OCI-LY3 (cell line): ENCODE results near the gene EVX2.

ENCODE experiments used
- H2AFZ ChIP-seq: fragments of 200-600, 300-600 bp; shearing (Covaris generic); 2 replicates; pipeline ENCODE4 v1.6.0; 2014; ENCODE audit warnings: antibody characterized with exemption, low read depth, low read length
- H3K27ac ChIP-seq: fragments of 200-600, 300-600 bp; sonication (generic); 2 replicates; pipeline ENCODE4 v1.5.1; 2014; ENCODE audit warnings: mild to moderate bottlenecking, low read length, moderate library complexity, mixed read lengths
- H3K27me3 ChIP-seq: fragments of 200-600, 300-600 bp; sonication (generic); 2 replicates; pipeline ENCODE4 v1.6.1; 2014; ENCODE audit warnings: low read depth, low read length, mixed read lengths
- H3K36me3 ChIP-seq: fragments of 200-600, 300-600 bp; sonication (generic); replicated peaks from 2 replicates; pipeline ENCODE3; 2014; ENCODE audit warnings: low read depth, low read length, mixed read lengths
- H3K4me1 ChIP-seq: fragments of 300-600, 200-600 bp; sonication (generic); 2 replicates; pipeline ENCODE4 v1.6.1; 2014; ENCODE audit warnings: low read length, mixed read lengths
- H3K4me2 ChIP-seq: fragments of 200-600, 300-600 bp; sonication (generic); 2 replicates; pipeline ENCODE4 v1.6.1; 2014; ENCODE audit warnings: low read length, mixed read lengths
- H3K4me3 ChIP-seq: fragments of 300-600, 200-600 bp; sonication (generic); 2 replicates; pipeline ENCODE4 v1.5.1; 2014; ENCODE audit warnings: antibody characterized with exemption, mild to moderate bottlenecking, low read length, moderate library complexity
- H3K79me2 ChIP-seq: fragments of 300-600, 200-600 bp; shearing (Covaris generic); 2 replicates; pipeline ENCODE4 v1.6.1; 2014; ENCODE audit warnings: mild to moderate bottlenecking, low read length, mixed read lengths
- H3K9ac ChIP-seq: fragments of 300-600, 200-600 bp; shearing (Covaris generic); 2 replicates; pipeline ENCODE4 v1.6.0; 2014; ENCODE audit warnings: mild to moderate bottlenecking, low read length, moderate library complexity
- H3K9me3 ChIP-seq: fragments of 200-600, 300-600 bp; shearing (Covaris generic); 2 replicates; pipeline ENCODE4 v1.6.1; 2014; ENCODE audit warnings: low read length, mixed read lengths; ENCODE audit not compliant: insufficient read depth
- H4K20me1 ChIP-seq: fragments of 200-600, 300-600 bp; sonication (generic); 2 replicates; pipeline ENCODE4 v1.6.1; 2016; ENCODE audit warnings: low read length, mixed read lengths; ENCODE audit not compliant: insufficient read depth
- EZH2phosphoT487 ChIP-seq: fragments of 200-600 bp; shearing (Covaris generic); IDR thresholded peaks from 2 replicates; pipeline ENCODE4 v1.6.1; 2018; ENCODE audit warnings: antibody characterized with exemption, mixed run types, low read depth
- TF ChIP-seq, protein P1 (sequence below): fragments of 200-600, 300-600 bp; sonication (generic); IDR thresholded peaks from 2 replicates; pipeline ENCODE4 v1.5.1; 2014; ENCODE audit warnings: antibody characterized with exemption, low read length, low read depth

Gene EVX2

DNA sequence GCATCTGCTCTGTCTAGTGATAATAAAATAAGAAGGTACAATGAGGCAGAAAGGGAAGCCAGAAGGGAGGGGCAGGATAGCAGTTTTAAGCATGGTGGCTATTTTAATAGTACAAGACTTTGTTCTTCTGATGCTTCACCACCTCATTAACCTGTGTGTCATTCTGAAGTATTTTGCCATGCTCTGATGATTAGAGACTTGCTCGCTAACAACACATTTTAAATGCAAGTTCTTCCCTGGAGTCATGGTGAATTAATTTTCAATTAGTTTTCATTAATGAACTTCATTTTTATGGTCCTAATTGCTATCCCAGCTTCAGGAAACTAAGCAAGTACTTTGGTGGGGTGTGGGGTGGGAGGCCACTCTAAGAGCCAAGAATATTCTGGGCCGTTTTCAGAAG lies 56.0 kb downstream of the EVX2 start:
- Histone ChIP-seq H4K20me1 (no peaks in the 10 kb centered on the region), H3K4me3 (no peak overlapping the region), H3K27me3 (peaks cover 7% of the 10 kb centered on the region; the same call in 1 of the 2 replicates), H3K9ac (no peak overlapping the region), H3K4me2 (no peak overlapping the region), H2AFZ (no peak overlapping the region), H3K79me2 (no peaks in the 10 kb centered on the region), H3K27ac (no peak overlapping the region), H3K36me3 (no peaks in the 10 kb centered on the region), H3K9me3 (no peaks in the 10 kb centered on the region), H3K4me1 (no peaks in the 10 kb centered on the region)
- TF ChIP-seq, protein P1, sequence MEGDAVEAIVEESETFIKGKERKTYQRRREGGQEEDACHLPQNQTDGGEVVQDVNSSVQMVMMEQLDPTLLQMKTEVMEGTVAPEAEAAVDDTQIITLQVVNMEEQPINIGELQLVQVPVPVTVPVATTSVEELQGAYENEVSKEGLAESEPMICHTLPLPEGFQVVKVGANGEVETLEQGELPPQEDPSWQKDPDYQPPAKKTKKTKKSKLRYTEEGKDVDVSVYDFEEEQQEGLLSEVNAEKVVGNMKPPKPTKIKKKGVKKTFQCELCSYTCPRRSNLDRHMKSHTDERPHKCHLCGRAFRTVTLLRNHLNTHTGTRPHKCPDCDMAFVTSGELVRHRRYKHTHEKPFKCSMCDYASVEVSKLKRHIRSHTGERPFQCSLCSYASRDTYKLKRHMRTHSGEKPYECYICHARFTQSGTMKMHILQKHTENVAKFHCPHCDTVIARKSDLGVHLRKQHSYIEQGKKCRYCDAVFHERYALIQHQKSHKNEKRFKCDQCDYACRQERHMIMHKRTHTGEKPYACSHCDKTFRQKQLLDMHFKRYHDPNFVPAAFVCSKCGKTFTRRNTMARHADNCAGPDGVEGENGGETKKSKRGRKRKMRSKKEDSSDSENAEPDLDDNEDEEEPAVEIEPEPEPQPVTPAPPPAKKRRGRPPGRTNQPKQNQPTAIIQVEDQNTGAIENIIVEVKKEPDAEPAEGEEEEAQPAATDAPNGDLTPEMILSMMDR: no peak
- no peak for TF ChIP-seq EZH2phosphoT487
